Activated naive CD8-positive, alpha-beta T cell treated with anti-CD3 and anti-CD28 coated beads, Interleukin-2, amount 50 U/mL, for 24 hours (primary cell): ENCODE data around the gene TMEM154.

Source experiments
- ATAC-seq: fragments of 150-1000 bp; cut with Tn5 transposase; one replicate; pipeline ENCODE4 v1.10.0; 2021
- DNase-seq: peaks from one replicate; pipeline ENCODE4 v3.0.0; 2021
- H3K27ac Mint-ChIP-seq: one replicate; pipeline ENCODE4 v1.8.0; 2021; ENCODE audit warnings: mild to moderate bottlenecking, mixed read lengths
- H3K27me3 Mint-ChIP-seq: one replicate; pipeline ENCODE4 v1.8.0; 2021; ENCODE audit warnings: mixed read lengths
- H3K36me3 Mint-ChIP-seq: one replicate; pipeline ENCODE4 v1.8.0; 2021; ENCODE audit warnings: low read depth, mixed read lengths
- H3K4me1 Mint-ChIP-seq: one replicate; pipeline ENCODE4 v1.8.0; 2021; ENCODE audit warnings: mixed read lengths
- H3K4me3 Mint-ChIP-seq: one replicate; pipeline ENCODE4 v1.8.0; 2021; ENCODE audit warnings: mild to moderate bottlenecking, moderate library complexity, mixed read lengths
- H3K9me3 Mint-ChIP-seq: one replicate; pipeline ENCODE4 v1.8.0; 2021; ENCODE audit warnings: mixed read lengths

The TMEM154 gene

DNA sequence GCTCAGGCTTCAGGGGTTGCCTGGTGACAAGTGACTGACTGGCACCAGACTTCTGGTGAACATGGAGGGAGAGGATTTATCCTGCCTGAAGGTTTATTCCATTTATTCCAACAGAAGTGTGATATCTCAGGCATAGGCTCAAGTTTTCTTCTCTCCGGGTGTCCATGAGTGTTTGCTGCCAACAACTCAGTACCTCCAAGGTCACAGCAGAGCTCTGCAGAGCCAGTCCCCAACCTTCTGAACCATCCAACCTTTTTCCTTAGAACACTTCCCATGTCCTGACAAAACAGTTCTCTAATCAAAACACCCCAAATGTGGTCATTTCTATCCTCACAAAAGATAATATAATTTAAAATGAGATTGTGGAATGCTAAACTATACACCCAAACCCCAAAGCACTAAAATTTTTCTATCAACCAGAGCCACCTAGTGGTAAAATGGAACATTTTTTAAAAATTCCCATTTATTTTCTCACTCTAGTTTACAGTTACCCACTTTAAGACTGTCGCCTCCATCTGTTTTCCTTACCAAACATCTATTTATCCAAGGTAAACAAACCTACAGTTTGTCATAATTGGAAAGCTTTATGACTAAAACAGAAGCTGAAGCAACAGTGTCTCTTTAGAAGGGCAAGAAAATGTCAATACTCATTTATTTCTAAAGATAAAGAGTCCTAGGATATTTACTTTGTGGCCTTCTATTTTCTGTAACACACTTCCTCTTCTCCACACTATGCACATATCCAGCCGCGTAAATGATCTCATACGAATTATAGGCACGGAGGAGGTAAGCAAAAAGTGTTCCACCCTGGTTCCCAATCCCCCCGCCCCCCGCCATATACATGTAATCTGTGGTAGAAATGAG lies 39.5 kb downstream of the TMEM154 start:
- ATAC-seq (no peak), DNase-seq (no peak)
- no peak overlapping the region for H3K27ac Mint-ChIP-seq
- H3K36me3 Mint-ChIP-seq: peaks cover 1% of the 10 kb centered on the region
- no peaks in the 10 kb centered on the region for H3K9me3 Mint-ChIP-seq
- no peaks in the 10 kb centered on the region for H3K27me3 Mint-ChIP-seq
- H3K4me3 Mint-ChIP-seq: no peak overlapping the region
- peaks cover 34% of the 10 kb centered on the region for H3K4me1 Mint-ChIP-seq

GRCh38 chr4:152635851-152636250 lies 43.9 kb downstream of the TMEM154 start:
- H3K27me3 Mint-ChIP-seq: no peaks in the 10 kb centered on the region

DNA sequence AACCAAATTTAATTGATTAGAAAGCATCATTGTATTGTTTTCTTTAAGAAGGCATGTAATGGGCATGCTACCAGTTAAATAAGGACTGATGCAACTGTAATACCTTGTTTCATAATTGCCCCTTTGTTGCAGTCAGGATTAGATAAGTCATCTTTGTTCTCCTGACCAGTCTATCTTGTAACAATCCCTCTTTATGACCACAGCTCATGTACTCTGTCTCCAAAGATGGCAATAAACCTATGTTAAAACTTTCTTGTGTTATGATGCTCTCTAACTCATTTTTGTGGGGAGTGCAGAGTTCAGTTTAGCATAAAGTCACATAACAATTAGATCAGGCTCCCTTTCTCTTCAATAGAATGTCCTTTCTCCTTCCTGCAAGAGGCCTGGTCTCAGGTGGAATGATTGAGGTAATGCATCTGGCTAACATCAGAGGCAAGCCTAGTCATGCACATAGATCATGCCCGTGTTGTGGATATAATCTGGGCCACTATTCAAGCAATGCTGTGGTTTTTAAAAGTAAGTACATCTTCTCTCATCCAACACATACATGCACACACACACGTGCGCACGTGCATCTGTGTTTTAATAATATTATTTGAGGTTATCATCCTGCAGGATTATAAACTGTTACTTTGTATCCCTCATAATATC lies 45.6 kb downstream of the TMEM154 start:
- ATAC-seq: no peak
- Mint-ChIP-seq H3K4me1 (peaks cover 16% of the 10 kb centered on the region), H3K27ac (no peak overlapping the region), H3K36me3 (peaks cover 5% of the 10 kb centered on the region), H3K27me3 (no peaks in the 10 kb centered on the region), H3K9me3 (no peaks in the 10 kb centered on the region), H3K4me3 (no peak overlapping the region)
- DNase-seq: no peak

More at GRCh38 chr4:152635851-152636250, 43.9 kb downstream of the TMEM154 start:
- H3K4me1 Mint-ChIP-seq: peaks cover 16% of the 10 kb centered on the region
- peaks cover 3% of the 10 kb centered on the region for H3K36me3 Mint-ChIP-seq
- no peaks in the 10 kb centered on the region for H3K9me3 Mint-ChIP-seq
- no peak overlapping the region for H3K4me3 Mint-ChIP-seq
- ATAC-seq: no peak
- no peak for DNase-seq
- H3K27ac Mint-ChIP-seq: peak overlapping the region; percentile 21

DNA sequence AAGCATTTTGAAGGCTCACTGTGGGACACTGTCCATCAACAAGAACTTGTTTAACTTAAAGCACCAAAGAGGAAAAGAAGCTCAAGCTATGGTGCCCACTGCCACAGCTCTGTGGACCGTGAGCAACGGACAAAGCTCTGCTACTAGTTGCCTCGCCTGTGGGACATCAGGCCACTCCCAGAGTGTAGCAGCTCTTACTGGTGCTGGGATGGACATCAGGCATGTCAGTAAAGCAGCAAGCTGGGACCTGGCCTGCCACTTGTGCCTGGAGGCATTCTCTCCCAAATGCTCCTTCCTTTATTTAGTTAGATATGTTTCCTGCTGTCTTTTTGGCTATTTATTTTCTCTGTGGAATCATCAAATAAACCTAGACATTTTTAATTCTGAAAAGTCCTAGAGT lies 46.7 kb downstream of the TMEM154 start:
- ATAC-seq (no peak), DNase-seq (no peak)
- peaks cover 16% of the 10 kb centered on the region for H3K4me1 Mint-ChIP-seq
- H3K27ac Mint-ChIP-seq: no peak overlapping the region
- H3K36me3 Mint-ChIP-seq: peaks cover 5% of the 10 kb centered on the region
- H3K27me3 Mint-ChIP-seq: no peaks in the 10 kb centered on the region
- H3K4me3 Mint-ChIP-seq: no peak overlapping the region
- no peaks in the 10 kb centered on the region for H3K9me3 Mint-ChIP-seq

DNA sequence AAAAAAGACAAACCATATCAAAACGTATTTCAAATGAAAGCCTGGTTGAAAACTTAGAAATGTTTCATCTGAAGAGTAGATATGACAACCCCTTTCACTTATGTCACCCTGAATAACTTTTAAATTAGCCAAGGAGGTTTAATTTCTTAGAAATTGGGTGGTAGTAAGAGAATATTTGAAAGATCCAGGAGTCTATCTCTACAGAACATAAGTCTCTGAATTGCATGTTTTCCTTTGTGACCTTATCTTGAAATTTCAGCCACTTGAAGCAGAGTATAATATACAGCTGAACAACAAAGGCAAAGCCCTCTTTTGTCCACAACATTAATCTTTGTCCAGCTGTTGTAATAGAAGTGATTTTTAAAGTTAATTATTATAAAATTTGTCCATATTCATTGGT lies 49.5 kb downstream of the TMEM154 start:
- Mint-ChIP-seq H3K36me3 (peaks cover 6% of the 10 kb centered on the region), H3K27ac (no peak overlapping the region), H3K4me3 (no peak overlapping the region), H3K9me3 (no peaks in the 10 kb centered on the region), H3K27me3 (no peaks in the 10 kb centered on the region), H3K4me1 (peaks cover 2% of the 10 kb centered on the region)
- ATAC-seq (no peak), DNase-seq (no peak)

- DNase-seq (no peak), ATAC-seq (no peak)
- H3K4me3 Mint-ChIP-seq: no peak overlapping the region
- peaks cover 2% of the 10 kb centered on the region for H3K4me1 Mint-ChIP-seq
- H3K36me3 Mint-ChIP-seq: peaks cover 6% of the 10 kb centered on the region
- no peak overlapping the region for H3K27ac Mint-ChIP-seq
- no peaks in the 10 kb centered on the region for H3K9me3 Mint-ChIP-seq
- H3K27me3 Mint-ChIP-seq: no peaks in the 10 kb centered on the region
Measured at GRCh38 chr4:152629908-152630307, 49.9 kb downstream of the TMEM154 start.

GRCh38 chr4:152628128-152628527 lies 51.7 kb downstream of the TMEM154 start:
- no peak for DNase-seq
- peaks cover 4% of the 10 kb centered on the region for H3K36me3 Mint-ChIP-seq
- H3K4me1 Mint-ChIP-seq: no peaks in the 10 kb centered on the region
- ATAC-seq: no peak
- H3K9me3 Mint-ChIP-seq: no peaks in the 10 kb centered on the region
- no peak overlapping the region for H3K4me3 Mint-ChIP-seq
- H3K27ac Mint-ChIP-seq: no peak overlapping the region
- H3K27me3 Mint-ChIP-seq: no peaks in the 10 kb centered on the region

DNA sequence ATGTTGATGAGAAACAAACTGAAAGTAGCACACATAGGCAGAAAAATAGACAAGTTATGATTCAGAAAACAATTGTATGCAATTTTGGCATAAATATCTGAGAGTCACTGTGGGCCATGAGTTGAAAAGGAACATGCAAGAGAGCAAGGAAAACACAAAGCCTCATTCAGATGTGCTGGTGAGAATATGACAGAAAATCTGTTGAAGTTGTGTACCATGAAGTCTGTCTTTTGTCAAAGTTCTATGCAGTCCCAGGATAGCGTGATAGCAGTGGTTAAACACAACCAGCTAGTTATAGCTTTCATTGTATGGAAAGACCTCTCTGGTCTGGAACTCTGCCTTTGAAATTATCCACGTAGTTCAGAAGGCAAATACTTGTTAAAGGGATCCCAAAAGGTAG lies 53.0 kb downstream of the TMEM154 start:
- Mint-ChIP-seq H3K27me3 (no peaks in the 10 kb centered on the region), H3K27ac (no peak overlapping the region), H3K4me1 (no peaks in the 10 kb centered on the region), H3K4me3 (no peak overlapping the region), H3K36me3 (peaks cover 4% of the 10 kb centered on the region), H3K9me3 (no peaks in the 10 kb centered on the region)
- ATAC-seq (no peak), DNase-seq (no peak)

DNA sequence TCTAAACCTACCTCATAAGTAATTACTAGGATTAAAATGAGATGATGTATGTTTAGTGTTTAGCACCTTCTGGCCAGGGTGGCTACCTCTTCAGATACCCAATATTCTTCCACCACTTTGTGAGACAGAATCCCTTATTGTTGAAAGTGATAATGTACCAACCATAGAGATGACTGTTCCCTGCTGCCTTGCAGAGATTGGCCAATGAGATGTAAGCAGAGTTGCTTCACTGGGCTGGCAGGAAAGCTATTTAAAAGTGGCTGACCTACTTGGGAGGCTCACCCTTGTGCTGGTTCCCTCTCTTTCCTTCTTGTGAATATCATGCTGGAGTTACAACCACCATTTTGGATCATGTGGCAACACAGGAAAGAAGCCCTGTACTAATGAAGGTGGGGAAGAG lies 58.9 kb downstream of the TMEM154 start:
- Mint-ChIP-seq H3K4me3 (no peak overlapping the region), H3K27me3 (no peaks in the 10 kb centered on the region), H3K27ac (no peak overlapping the region), H3K4me1 (no peaks in the 10 kb centered on the region), H3K36me3 (no peaks in the 10 kb centered on the region), H3K9me3 (no peaks in the 10 kb centered on the region)
- ATAC-seq (no peak), DNase-seq (no peak)

DNA sequence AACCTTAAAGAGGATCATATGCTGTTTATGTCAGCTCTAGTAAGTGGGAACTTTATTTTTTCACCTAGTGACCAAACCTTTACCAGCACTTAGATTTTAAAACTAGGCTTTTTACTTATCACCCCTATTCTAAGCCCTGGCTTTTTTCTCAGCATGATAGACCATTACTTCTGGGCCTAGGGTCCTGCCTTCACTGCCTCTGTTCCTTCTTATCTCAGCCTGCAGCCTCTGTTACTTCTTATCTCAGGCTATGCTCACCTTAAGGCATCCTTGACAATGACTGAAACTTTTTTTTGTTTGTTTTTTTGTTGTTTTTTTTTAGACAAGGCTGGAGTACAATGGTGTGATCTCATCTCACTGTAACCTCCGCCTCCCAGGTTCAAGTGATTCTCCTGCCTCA lies 59.6 kb downstream of the TMEM154 start:
- DNase-seq (no peak), ATAC-seq (no peak)
- Mint-ChIP-seq H3K27ac (no peak overlapping the region), H3K27me3 (peaks cover under 1% of the 10 kb centered on the region), H3K4me1 (no peaks in the 10 kb centered on the region), H3K9me3 (no peaks in the 10 kb centered on the region), H3K36me3 (no peaks in the 10 kb centered on the region), H3K4me3 (no peak overlapping the region)

DNA sequence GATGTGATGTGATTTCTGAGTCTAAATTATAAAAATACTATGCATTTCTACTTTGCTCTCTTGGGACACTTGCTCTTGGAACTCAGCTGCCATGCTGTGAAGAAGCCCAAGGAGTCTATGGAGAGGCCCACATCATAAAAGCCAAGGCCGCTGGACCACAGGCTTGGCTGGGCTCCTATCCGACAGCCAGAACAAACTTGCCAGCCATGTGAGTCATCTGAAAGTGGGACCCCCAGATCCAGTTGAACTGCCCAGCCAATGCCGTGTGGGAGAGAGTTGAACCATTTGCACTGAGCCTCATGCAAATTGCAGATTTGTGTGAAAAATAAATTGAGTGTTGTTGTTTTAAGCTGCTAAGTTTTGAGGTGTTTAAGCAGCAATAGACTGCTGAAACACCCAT lies 60.2 kb downstream of the TMEM154 start:
- Mint-ChIP-seq H3K27ac (no peak overlapping the region), H3K36me3 (no peaks in the 10 kb centered on the region), H3K4me1 (no peaks in the 10 kb centered on the region), H3K27me3 (peaks cover 5% of the 10 kb centered on the region), H3K4me3 (no peak overlapping the region), H3K9me3 (no peaks in the 10 kb centered on the region)
- DNase-seq (no peak), ATAC-seq (no peak)

DNA sequence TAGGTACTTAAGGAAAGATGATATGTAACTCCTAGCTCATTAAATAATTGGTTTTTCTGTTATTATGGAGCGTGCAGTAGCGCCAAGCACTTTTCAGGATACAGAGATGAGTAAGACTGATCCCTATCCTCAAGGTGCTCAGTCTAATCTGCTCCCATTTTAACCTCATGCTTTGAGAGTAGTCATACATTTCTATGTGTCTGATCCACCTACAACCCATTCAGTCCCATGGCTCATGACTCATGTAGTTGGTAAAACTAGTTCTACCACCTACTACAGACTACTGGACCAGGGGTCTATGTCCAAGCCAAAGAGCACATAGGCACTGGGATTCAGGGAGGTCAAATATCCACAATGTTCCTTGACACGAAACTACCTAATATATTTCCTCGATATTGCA lies 60.8 kb downstream of the TMEM154 start:
- no peak for ATAC-seq
- Mint-ChIP-seq H3K36me3 (no peaks in the 10 kb centered on the region), H3K4me3 (no peak overlapping the region), H3K4me1 (no peaks in the 10 kb centered on the region), H3K27ac (no peak overlapping the region), H3K9me3 (no peaks in the 10 kb centered on the region), H3K27me3 (peaks cover 5% of the 10 kb centered on the region)
- no peak for DNase-seq

- Mint-ChIP-seq H3K27ac (no peak overlapping the region), H3K4me1 (no peaks in the 10 kb centered on the region), H3K9me3 (no peaks in the 10 kb centered on the region), H3K36me3 (no peaks in the 10 kb centered on the region), H3K27me3 (peaks cover 7% of the 10 kb centered on the region), H3K4me3 (no peak overlapping the region)
- DNase-seq (no peak), ATAC-seq (no peak)
Measured at GRCh38 chr4:152616804-152617203, 63.0 kb downstream of the TMEM154 start.

DNA sequence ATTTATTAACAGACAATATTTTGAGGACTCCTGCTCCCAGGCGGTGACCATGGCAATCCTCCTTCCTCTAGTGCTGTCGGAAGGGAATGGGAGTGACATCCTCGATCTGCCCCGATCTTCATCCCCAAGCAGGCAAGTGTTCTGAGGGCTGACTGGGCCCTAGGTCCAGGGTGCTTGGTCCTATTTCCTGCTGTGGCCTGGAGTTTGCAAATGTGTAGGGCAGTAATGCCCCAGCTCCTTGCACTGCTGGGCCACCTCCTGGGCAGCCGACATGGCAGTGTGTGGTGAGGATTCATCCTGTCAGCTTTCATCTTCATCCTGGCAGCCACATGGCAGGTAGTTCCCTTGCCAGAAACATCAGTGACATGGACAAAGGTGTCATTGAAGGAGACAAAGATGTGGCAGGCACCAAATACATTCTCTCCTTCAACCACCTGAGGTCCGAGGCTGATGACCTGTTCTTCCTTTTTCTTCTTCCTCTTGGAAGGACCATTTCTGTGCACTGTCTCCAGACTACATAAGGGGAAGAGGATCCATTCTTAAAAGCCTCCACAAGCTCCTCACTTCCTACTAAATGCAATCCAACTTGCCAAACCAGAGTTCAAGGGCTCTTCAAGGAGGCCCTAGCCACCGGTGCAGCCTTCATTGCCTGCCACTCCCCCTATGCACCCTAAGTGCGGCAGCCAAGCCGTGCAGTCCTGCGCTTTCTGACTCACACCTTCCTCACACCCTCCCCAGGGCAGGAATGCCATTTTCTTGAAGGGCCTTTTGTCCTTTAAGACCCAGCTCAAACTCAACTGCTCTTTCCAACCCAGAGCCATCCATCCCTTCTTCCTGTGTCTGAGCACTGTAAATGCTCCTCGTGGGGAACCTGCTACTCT lies 65.7 kb downstream of the TMEM154 start:
- H3K27me3 Mint-ChIP-seq: peaks cover 7% of the 10 kb centered on the region
- H3K4me1 Mint-ChIP-seq: no peaks in the 10 kb centered on the region
- no peak overlapping the region for H3K4me3 Mint-ChIP-seq
- no peak for DNase-seq
- H3K36me3 Mint-ChIP-seq: no peaks in the 10 kb centered on the region
- H3K9me3 Mint-ChIP-seq: no peaks in the 10 kb centered on the region
- no peak for ATAC-seq
- H3K27ac Mint-ChIP-seq: no peak overlapping the region
